Gastroesophageal sphincter (tissue), 3 donors: ENCODE measurements around the gene MYCBP2.

Experiments used
- CTCF ChIP-seq, 4 experiments: fragments of 200-600 bp in 2 of 4; fragments of 450-650 bp in 2 of 4; sonication (generic) in 1 of 4; IDR thresholded peaks; one replicate each; pipeline ENCODE4 v1.5.1; 2017 to 2019; ENCODE audit warnings: antibody characterized with exemption in 4 of 4, mild to moderate bottlenecking in 2 of 4, moderate library complexity in 2 of 4
- EP300 ChIP-seq: sonication (generic); formaldehyde crosslinking; IDR thresholded peaks from one replicate; pipeline ENCODE4 v1.6.1; 2017; ENCODE audit warnings: antibody characterized with exemption, mild to moderate bottlenecking
- POLR2AphosphoS5 ChIP-seq: sonication (generic); formaldehyde crosslinking; IDR thresholded peaks from one replicate; pipeline ENCODE4 v1.6.1; 2017; ENCODE audit warnings: antibody characterized with exemption

GRCh38 chr13:77185721-77186120, 141.2 kb downstream of the MYCBP2 start:
- TF ChIP-seq POLR2AphosphoS5 = no peak
- TF ChIP-seq CTCF (IDR thresholded peaks at IDR 0.05) = no peak
- no peak for TF ChIP-seq EP300
